IMR-90 (cell line): ENCODE data around the gene EPAS1. TPM values are rescaled to one million over a fixed set of nuclear protein-coding genes. Genes with fewer than 3 reads are reported as not detected.
A peak's percentile ranks its signal among the peaks of the same experiment; 100 is the strongest.

Experiments used
- ATAC-seq: fragments of 200-7000 bp; cut with Tn5 transposase; 2 replicates; pipeline ENCODE4 v1.9.1; 2020; ENCODE audit warnings: low read depth, mild to moderate bottlenecking, moderate library complexity
- BruUV-seq: library from RNA; stranded (reverse); fragments of 400-500 nt; replicated peaks from 2 replicates; lab custom pipeline; 2021; lab: Mats Ljungman, UMichigan
- CTCF ChIA-PET: fragments of 300-600 bp; formaldehyde crosslinking; extraction: SDS; loops from one replicate; lab custom pipeline; 2021; ENCODE audit warnings: antibody characterized with exemption; lab: Yijun Ruan, JAX
- POLR2A ChIA-PET: fragments of 300-600 bp; sonication (Branson Sonifier 250); formaldehyde crosslinking; loops from one replicate; lab custom pipeline; 2022; ENCODE audit warnings: antibody characterized with exemption; ENCODE audit not compliant: unreplicated experiment; lab: Charles Lee
- DNase-seq: peaks from one replicate; pipeline ENCODE4 v3.0.0; 2013
- H2AFZ ChIP-seq: replicated peaks from 2 replicates; pipeline ENCODE3; 2013; ENCODE audit warnings: low read length, mild to moderate bottlenecking; ENCODE audit not compliant: poor library complexity
- H2AK5ac ChIP-seq: 2 replicates; pipeline ENCODE4 v1.6.1; 2013; ENCODE audit warnings: low read depth, low read length, inconsistent platforms
- H2AK9ac ChIP-seq: replicated peaks from 2 replicates; pipeline ENCODE3; 2013; ENCODE audit warnings: mild to moderate bottlenecking, low read depth, low read length, moderate library complexity; ENCODE audit not compliant: poor library complexity
- H2BK120ac ChIP-seq: 2 replicates; pipeline ENCODE4 v1.6.1; 2013; ENCODE audit warnings: low read depth, low read length, inconsistent platforms
- H2BK15ac ChIP-seq: 3 replicates; pipeline ENCODE4 v1.6.1; 2013; ENCODE audit warnings: low read depth, low read length, inconsistent platforms
- H2BK20ac ChIP-seq: 2 replicates; pipeline ENCODE4 v1.6.1; 2013; ENCODE audit warnings: low read depth, mild to moderate bottlenecking, inconsistent platforms, low read length, moderate library complexity
- H2BK5ac ChIP-seq: 2 replicates; pipeline ENCODE4 v1.6.1; 2013; ENCODE audit warnings: mild to moderate bottlenecking, low read depth, low read length, inconsistent platforms; ENCODE audit not compliant: poor library complexity, severe bottlenecking
- H3K14ac ChIP-seq: replicated peaks from 2 replicates; pipeline ENCODE4 v1.6.1; 2013; ENCODE audit warnings: low read depth, low read length, inconsistent platforms
- H3K18ac ChIP-seq: 2 replicates; pipeline ENCODE4 v1.6.1; 2013; ENCODE audit warnings: low read depth, low read length, control low read depth
- H3K23ac ChIP-seq: 2 replicates; pipeline ENCODE4 v1.6.1; 2013; ENCODE audit warnings: low read depth, low read length, inconsistent platforms
- H3K27ac ChIP-seq: 2 replicates; pipeline ENCODE4 v1.5.1; 2013; ENCODE audit warnings: mild to moderate bottlenecking, control low read depth, low read length; ENCODE audit not compliant: insufficient read depth
- H3K27me3 ChIP-seq: 2 replicates; pipeline ENCODE4 v1.6.1; 2013; ENCODE audit warnings: low read length; ENCODE audit not compliant: control insufficient read depth, insufficient read depth
- H3K36me3 ChIP-seq: 2 replicates; pipeline ENCODE4 v1.6.1; 2013; ENCODE audit warnings: low read length, mixed read lengths; ENCODE audit not compliant: control insufficient read depth, insufficient read depth
- H3K4ac ChIP-seq: 2 replicates; pipeline ENCODE4 v1.6.1; 2013; ENCODE audit warnings: low read depth, low read length, inconsistent platforms
- H3K4me1 ChIP-seq: 2 replicates; pipeline ENCODE4 v1.6.1; 2013; ENCODE audit warnings: low read length, mixed read lengths; ENCODE audit not compliant: control insufficient read depth, insufficient read depth
- H3K4me2 ChIP-seq: 2 replicates; pipeline ENCODE4 v1.6.1; 2013; ENCODE audit warnings: low read depth, mild to moderate bottlenecking, control low read depth, low read length, moderate library complexity
- H3K4me3 ChIP-seq: 2 replicates; pipeline ENCODE4 v1.5.1; 2013; ENCODE audit warnings: low read depth, mild to moderate bottlenecking, control low read depth, low read length, moderate library complexity; ENCODE audit not compliant: insufficient read depth
- H3K56ac ChIP-seq: 2 replicates; pipeline ENCODE4 v1.6.1; 2013; ENCODE audit warnings: low read length, inconsistent platforms; ENCODE audit not compliant: insufficient read depth; ENCODE audit errors: extremely low read depth
- H3K79me1 ChIP-seq, 2 experiments: 2 replicates each; pipeline ENCODE4 v1.6.1; 2013; ENCODE audit warnings: low read length in 2 of 2, inconsistent platforms in 1 of 2, low read depth in 1 of 2
- H3K9ac ChIP-seq: 2 replicates; pipeline ENCODE4 v1.6.1; 2013; ENCODE audit warnings: low read depth, low read length, control low read depth
- H3K9me1 ChIP-seq: 2 replicates; pipeline ENCODE4 v1.6.1; 2013; ENCODE audit warnings: low read length, inconsistent platforms; ENCODE audit not compliant: insufficient read depth
- H3K9me3 ChIP-seq: 2 replicates; pipeline ENCODE4 v1.6.1; 2013; ENCODE audit warnings: low read length; ENCODE audit not compliant: control insufficient read depth, insufficient read depth
- H4K20me1 ChIP-seq: 2 replicates; pipeline ENCODE4 v1.6.1; 2013; ENCODE audit warnings: low read length, inconsistent platforms; ENCODE audit not compliant: insufficient read depth
- H4K5ac ChIP-seq: 2 replicates; pipeline ENCODE4 v1.6.1; 2013; ENCODE audit warnings: mild to moderate bottlenecking, low read depth, low read length, control low read depth
- H4K8ac ChIP-seq, 2 experiments: 2 replicates each; pipeline ENCODE4 v1.6.1; 2013; ENCODE audit warnings: low read depth in 2 of 2, low read length in 2 of 2, control low read depth in 1 of 2, inconsistent platforms in 1 of 2
- H4K91ac ChIP-seq: 2 replicates; pipeline ENCODE4 v1.6.1; 2013; ENCODE audit warnings: low read depth, low read length, inconsistent platforms; ENCODE audit not compliant: insufficient read depth
- BHLHE40 ChIP-seq: fragments of 150-350 bp; IDR thresholded peaks from 2 replicates; pipeline ENCODE4 v1.6.1; 2016; ENCODE audit warnings: mild to moderate bottlenecking, low read depth, low read length
- CEBPB ChIP-seq: IDR thresholded peaks from 2 replicates; pipeline ENCODE4 v1.6.1; 2012; ENCODE audit warnings: low read depth, low read length, improper control_type of control experiment
- FOS ChIP-seq: fragments of 150-350 bp; IDR thresholded peaks from 2 replicates; pipeline ENCODE4 v1.6.1; 2016; ENCODE audit warnings: low read depth, low read length
- MAZ ChIP-seq: IDR thresholded peaks from 2 replicates; pipeline ENCODE4 v1.6.1; 2012; ENCODE audit warnings: low read depth, mild to moderate bottlenecking, low read length, improper control_type of control experiment, moderate library complexity, borderline replicate concordance
- NFE2L2 ChIP-seq: fragments of 150-350 bp; IDR thresholded peaks from 2 replicates; pipeline ENCODE4 v1.6.1; 2016; ENCODE audit warnings: low read depth, mild to moderate bottlenecking, low read length
- RAD21 ChIP-seq: IDR thresholded peaks from 2 replicates; pipeline ENCODE4 v1.6.1; 2012; ENCODE audit warnings: low read length, improper control_type of control experiment
- WGBS, 2 experiments: methylation state at CpG; one replicate each; pipeline versions ENCODE4 v1.1.5 to v1.1.7; 2013; ENCODE audit warnings: missing lambda C conversion rate in 2 of 2; ENCODE audit not compliant: insufficient read length in 1 of 2; ENCODE audit errors: extremely low coverage in 2 of 2; 5-methylcytosine and 5-hydroxymethylcytosine counted together
- dilution Hi-C: fragments of 300-500 bp; cut with HindIII; formaldehyde crosslinking; loops from one replicate; pipeline ENCODE4 v1.14.3; 2018; ENCODE audit warnings: low sequenced_read_pairs; ENCODE audit not compliant: unreplicated experiment
- in situ Hi-C: fragments of 300-500 bp; cut with MboI; formaldehyde crosslinking; loops from 3 replicates; pipeline ENCODE4 v1.14.3; 2019; ENCODE audit warnings: low sequenced_read_pairs, inconsistent platforms, mixed read lengths
- intact Hi-C: fragments of 100-400 bp; cut with micrococcal nuclease; formaldehyde crosslinking; loops from 2 replicates; pipeline ENCODE4 v1.10.0; 2022
- polyA plus RNA-seq, 3 experiments: library from polyadenylated mRNA; depleted of rRNA; stranded (reverse); fragments of >200 nt; gene quantifications; 2 replicates each; pipeline ENCODE4 v1.2.3, GENCODE V29; 2012; ENCODE audit warnings: low replicate concordance in 1 of 3
- total RNA-seq: library from RNA; depleted of rRNA; stranded (reverse); fragments of >200 nt; gene quantifications from 2 replicates; pipeline ENCODE4 v1.2.3, GENCODE V29; 2012
- TF ChIP-seq, protein P1 (sequence below): conservative IDR thresholded peaks from 2 replicates; pipeline ENCODE4 v1.5.1; 2012; ENCODE audit warnings: mild to moderate bottlenecking, low read depth, low read length, improper control_type of control experiment
- TF ChIP-seq, protein P2 (sequence below): fragments of 150-350 bp; IDR thresholded peaks from 2 replicates; pipeline ENCODE4 v1.6.1; 2017; ENCODE audit warnings: mild to moderate bottlenecking, antibody characterized with exemption, low read length, low read depth

The EPAS1 gene
- total and polyA plus RNA-seq, 2 of the 4 experiments (the other 2 are of a cell fraction) = 40.7 to 120 TPM

DNA sequence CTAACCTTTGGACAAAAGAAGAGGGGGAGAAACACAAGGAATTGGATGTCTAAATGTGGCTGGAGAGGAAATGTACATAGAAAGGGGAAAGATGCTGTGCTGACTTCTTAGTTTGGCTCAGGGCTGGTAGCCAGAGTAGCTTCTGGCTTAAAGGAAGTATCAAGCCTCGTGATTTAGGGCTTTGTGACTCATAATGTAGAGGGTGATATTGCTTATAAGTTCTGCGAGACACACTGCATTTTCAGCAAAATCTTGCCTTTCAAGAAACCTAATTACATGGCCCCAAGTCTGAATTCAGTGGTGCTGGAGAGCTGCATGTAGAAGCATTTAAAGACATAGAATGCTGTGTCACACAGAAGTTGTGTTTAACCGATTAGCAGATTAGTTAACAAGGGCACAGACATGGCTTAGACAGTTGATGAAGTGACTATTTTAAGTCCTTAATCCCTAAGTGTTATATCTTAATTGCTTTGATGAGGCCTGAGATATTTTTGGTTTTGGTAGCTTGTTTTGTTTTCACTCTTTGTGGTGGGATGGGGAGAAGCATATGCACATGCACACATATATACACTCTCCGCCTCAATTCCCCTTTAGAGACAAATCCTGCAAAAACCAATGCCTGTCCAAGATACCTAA lies 66.4 kb downstream of the EPAS1 start:
- H3K56ac ChIP-seq = no peak overlapping the region
- peak overlapping the region; percentile 20; the same call in 1 of the 2 replicates for H3K4ac ChIP-seq
- H3K4me2 ChIP-seq = no peak overlapping the region; the same call in 1 of the 2 replicates
- H3K27me3 ChIP-seq = no peaks in the 10 kb centered on the region
- POLR2A ChIA-PET = interaction anchor here (0.6 kb wide), 1 partner anchor 298 kb away, joined by 3 read pairs; no protein-coding TSS in a partner anchor
- ATAC-seq = peak; percentile 71
- peaks cover 24% of the 10 kb centered on the region for H3K9me1 ChIP-seq
- DNase-seq = peak; percentile 88
- no peak overlapping the region for H2AK9ac ChIP-seq
- no peak overlapping the region for H3K9ac ChIP-seq
- H3K79me1 ChIP-seq = peaks cover 26 to 83% of the 10 kb centered on the region in 2 experiments
- in situ Hi-C loops (loop anchor here (5.0 to 25.0 kb wide), 2 partner anchors 56 to 351 kb away; no protein-coding TSS in a partner anchor), dilution Hi-C loops (no loop called here), intact Hi-C loops (loop anchor here (2.0 kb wide), 2 partner anchors 97 to 185 kb away; no protein-coding TSS in a partner anchor)
- H2AFZ ChIP-seq = no peak overlapping the region
- peaks cover 19% of the 10 kb centered on the region for H3K4me1 ChIP-seq
- H4K5ac ChIP-seq = no peak overlapping the region
- TF ChIP-seq, protein P1, sequence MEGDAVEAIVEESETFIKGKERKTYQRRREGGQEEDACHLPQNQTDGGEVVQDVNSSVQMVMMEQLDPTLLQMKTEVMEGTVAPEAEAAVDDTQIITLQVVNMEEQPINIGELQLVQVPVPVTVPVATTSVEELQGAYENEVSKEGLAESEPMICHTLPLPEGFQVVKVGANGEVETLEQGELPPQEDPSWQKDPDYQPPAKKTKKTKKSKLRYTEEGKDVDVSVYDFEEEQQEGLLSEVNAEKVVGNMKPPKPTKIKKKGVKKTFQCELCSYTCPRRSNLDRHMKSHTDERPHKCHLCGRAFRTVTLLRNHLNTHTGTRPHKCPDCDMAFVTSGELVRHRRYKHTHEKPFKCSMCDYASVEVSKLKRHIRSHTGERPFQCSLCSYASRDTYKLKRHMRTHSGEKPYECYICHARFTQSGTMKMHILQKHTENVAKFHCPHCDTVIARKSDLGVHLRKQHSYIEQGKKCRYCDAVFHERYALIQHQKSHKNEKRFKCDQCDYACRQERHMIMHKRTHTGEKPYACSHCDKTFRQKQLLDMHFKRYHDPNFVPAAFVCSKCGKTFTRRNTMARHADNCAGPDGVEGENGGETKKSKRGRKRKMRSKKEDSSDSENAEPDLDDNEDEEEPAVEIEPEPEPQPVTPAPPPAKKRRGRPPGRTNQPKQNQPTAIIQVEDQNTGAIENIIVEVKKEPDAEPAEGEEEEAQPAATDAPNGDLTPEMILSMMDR = no peak
- TF ChIP-seq MAZ (no peak), CEBPB (no peak), NFE2L2 (no peak), FOS (0 out of 2 replicates have a peak, but pooled peaks have one; percentile 25), BHLHE40 (no peak), RAD21 (peak; percentile 18; the same call in 1 of the 2 replicates)
- TF ChIP-seq, protein P2, sequence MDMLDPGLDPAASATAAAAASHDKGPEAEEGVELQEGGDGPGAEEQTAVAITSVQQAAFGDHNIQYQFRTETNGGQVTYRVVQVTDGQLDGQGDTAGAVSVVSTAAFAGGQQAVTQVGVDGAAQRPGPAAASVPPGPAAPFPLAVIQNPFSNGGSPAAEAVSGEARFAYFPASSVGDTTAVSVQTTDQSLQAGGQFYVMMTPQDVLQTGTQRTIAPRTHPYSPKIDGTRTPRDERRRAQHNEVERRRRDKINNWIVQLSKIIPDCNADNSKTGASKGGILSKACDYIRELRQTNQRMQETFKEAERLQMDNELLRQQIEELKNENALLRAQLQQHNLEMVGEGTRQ = peak; percentile 29; the same call in 1 of the 2 replicates
- peaks cover 18% of the 10 kb centered on the region; the same call in 1 of the 2 replicates for H4K20me1 ChIP-seq
- peak overlapping the region; percentile 63 for H2BK5ac ChIP-seq
- peak overlapping the region; percentile 46; the same call in 1 of the 2 replicates for H4K91ac ChIP-seq
- H2BK15ac ChIP-seq = peak overlapping the region; percentile 42; the same call in 1 of the 3 replicates
- CTCF ChIA-PET = interaction anchor here (0.8 to 1.6 kb wide), 4 partner anchors 36 to 371 kb away, joined by 3 read pairs; no protein-coding TSS in a partner anchor
- H2BK120ac ChIP-seq = peak overlapping the region; percentile 7; the same call in 1 of the 2 replicates
- peak overlapping the region; percentile 57 for H3K14ac ChIP-seq
- no peaks in the 10 kb centered on the region for H3K9me3 ChIP-seq
- no peak overlapping the region for H3K27ac ChIP-seq
- peak overlapping the region; percentile 61; the same call in 1 of the 2 replicates for H3K23ac ChIP-seq
- H4K8ac ChIP-seq = 0 out of 4 replicates have a peak overlapping the region, but pooled peaks of 1 of the 2 experiments have one; percentile 45
- peaks cover 53% of the 10 kb centered on the region for H3K36me3 ChIP-seq
- no peak overlapping the region for H3K4me3 ChIP-seq
- no TSS peak for BruUV-seq
- H2AK5ac ChIP-seq = no peak overlapping the region
- H2BK20ac ChIP-seq = peak overlapping the region; percentile 21; the same call in 1 of the 2 replicates
- WGBS, 2 experiments = no CpG with 5 or more reads among the region's 4 CpGs
- H3K18ac ChIP-seq = peak overlapping the region; percentile 6
